GM19043 (cell line): Measurements from ENCODE around the gene DET1.
"Not testable (repeated sequence)": the region's sequence is repeated elsewhere in the genome, so short reads cannot be mapped to it uniquely, and the experiment has no call there.

Experiments used
- ATAC-seq: cut with Tn5 transposase; IDR thresholded peaks from one replicate; pipeline ENCODE4 v1.9.1; 2021; ENCODE audit warnings: low read depth; ENCODE audit not compliant: unreplicated experiment

The DET1 gene

DNA sequence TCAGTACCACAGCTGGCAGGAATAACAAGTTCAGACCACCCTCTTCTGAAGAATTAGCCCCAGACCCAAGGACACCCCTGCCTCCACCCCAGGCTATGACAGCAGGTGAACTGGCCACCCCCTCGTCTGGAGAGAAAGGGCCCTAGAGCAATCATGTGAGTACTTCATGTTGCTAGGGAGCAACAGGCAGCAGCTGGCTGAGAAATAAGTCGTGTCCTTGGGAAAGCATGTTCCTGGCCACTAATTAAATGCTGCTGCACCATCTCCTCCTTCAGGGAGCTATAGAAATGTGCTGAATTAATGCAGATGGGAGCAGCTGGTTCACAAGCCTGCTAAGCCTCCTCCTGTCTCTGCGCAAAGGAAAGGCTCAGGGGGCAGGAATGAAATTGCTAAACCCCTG, 47.5 kb downstream of the DET1 start:
- no peak for ATAC-seq

DNA sequence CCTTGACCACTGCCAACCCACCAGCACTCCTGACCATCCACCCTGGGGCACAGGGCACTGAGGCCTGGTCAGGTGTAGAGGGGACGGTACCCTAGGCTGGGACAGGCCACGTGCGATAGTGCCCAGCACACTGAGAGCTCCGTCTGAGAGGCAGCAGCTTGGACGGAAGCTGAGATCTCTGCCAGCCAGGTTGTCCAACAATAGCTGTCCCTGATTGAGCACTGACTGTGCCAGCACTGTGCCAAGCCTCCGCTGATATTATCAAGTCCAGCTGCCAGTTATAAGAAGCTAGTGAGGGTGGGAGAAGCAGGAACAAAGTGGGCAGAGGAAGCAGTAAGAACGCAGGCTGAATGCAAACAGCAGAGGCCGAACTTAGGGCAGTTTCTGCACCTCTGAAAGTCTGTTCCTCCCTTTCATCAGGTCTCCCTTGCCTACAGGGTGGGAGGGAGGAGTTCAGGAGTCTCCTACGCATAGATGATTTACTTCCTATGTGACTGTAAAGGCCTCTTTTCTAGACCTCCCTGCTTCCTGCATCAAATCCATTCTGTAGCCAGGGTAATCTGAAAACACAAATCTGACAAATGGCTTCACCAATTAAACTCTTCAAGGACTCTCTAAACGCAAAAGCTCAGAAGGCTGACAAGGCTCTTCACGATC, 49.2 kb downstream of the DET1 start:
- ATAC-seq, result no peak

DNA sequence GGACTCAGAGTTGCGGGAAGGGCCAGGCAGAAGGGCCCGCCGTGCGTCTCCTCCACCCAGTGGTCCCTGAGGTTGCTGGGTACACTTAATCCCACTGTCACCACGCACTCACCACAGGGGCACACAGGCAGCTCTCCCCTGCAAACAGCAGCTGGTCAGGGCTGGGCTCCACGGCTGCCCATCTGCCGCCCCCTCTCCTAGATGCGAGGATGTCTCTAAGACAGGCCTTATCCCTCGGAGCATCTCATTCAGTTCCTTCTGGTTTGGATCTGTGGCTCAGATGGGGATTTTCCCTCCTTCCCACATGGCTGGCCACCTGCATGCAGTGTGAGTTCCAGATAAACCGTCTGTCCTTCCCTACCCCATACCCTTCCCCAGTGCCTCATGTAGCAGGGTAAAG, 52.6 kb downstream of the DET1 start:
- ATAC-seq, result no peak

DNA sequence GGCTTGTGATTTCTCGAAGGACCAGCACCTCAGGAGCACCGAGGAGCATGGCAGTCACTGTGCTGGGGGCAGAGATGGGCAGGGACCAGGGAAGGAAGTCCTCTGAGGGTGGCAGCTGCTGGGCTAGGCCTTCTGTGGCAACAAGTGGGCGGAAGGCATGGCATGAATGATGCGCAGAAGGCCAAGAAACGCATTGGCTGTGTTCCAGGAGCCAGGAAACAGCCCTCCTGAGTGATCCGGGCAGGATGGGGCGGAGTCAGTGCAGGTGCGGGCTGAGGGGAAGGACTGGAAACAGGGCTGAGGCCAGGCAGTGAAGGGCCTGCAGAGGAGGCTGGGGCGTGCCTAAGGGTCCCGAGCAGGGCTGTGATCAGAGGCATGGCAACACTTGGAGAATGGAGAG, 55.3 kb downstream of the DET1 start:
- no peak for ATAC-seq

DNA sequence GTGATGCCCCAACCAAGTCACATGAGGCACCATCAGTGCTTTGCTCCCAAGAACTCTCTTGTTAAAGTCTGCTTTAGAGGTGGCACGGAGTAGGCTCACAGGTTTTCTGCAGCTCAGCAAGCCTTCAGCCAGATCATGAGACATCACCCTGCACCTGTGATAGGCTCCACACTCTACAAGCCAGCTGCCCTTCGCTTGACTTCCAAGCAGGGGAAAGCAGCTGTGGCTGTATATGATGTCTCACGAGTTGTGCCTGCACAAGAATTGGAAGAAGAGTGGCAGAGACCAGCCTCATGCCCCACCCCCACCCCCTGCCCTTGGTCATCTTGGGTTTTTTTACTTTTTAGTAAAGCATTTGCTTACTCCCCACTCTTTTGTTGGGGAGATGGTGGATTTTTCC, 56.4 kb downstream of the DET1 start:
- no peak for ATAC-seq

DNA sequence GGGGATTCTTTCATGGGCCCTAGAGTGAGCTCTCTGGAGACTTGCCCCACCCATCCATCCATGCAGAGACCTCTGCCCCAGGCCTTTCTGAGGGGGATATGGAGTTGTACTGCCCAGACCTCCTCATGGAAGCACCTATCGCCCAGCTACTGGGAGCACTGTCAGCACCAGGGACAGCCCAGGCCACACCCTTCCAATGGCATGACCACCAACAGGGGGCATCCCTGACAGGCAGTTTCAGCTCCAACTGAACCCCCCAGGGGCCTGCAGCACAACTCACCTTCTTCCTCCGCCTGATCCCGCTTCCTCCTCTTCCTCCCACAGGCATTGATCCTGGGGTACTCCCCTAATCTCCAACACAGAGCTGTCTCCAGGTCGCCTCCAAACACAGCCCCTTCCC, 57.2 kb downstream of the DET1 start:
- no peak for ATAC-seq

DNA sequence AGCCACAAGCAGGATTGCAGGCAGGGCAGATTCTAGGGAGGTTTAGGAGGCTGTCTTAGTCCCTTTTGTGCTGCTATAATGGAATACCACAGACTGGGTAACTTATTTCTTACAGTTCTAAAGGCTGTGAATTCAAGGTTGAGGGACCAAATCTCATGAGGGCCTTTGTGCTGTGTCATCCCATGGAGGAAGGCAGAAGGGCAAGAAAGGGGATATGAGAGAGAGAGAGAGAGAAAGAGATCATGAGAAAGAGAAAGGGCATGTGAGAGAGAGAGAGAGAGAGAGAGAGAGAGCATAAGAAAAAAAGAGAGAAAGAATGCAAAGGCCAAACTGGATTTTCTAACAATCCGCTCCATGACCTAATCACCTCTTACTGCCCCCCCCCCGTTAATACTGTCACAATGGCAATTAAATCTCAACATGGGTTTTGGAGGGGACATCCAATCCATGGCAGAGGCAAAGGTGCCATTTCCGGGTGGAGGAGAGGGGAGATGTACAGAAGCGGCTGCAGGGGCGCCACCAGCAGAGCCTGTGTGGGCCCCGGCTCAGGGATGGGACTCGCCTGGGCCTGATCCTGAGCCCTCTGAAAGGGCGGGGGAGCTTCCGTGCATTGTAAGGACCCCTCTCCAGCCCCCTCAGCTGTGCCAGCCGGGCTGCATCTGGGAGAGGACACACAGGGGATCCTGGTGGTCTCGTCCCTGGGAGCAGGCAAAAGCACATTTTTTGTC, 58.5 kb downstream of the DET1 start:
- no peak for ATAC-seq

DNA sequence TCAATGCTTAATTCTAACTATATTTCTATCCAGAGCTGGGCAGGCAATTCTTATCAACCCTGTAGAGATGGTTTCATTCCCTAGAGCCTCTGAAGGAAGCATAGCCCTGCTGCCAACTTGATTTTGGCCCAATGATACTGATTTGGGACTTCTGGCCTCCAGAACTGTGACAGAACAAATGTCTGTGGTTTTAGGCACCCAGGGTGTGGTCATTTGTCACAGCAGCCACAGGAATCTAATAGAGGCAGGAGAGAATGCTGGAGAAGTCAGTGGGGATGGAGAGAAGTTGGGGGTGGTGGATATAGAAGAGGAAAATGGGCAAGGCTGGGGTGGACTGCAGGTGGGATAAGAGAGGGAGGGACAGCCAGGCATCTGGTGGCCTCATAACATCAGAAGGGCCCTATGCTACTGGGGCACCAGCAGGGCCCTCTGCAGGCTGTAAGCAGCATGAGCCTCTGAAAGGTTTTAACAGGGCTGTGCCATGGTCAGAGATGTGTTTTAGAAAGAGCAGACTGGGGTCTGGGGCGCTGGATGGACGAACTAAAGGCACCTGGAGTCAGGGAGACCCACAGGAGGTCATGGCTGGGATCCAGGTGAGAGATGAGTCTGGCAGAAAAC, 59.2 kb downstream of the DET1 start:
- no peak for ATAC-seq

DNA sequence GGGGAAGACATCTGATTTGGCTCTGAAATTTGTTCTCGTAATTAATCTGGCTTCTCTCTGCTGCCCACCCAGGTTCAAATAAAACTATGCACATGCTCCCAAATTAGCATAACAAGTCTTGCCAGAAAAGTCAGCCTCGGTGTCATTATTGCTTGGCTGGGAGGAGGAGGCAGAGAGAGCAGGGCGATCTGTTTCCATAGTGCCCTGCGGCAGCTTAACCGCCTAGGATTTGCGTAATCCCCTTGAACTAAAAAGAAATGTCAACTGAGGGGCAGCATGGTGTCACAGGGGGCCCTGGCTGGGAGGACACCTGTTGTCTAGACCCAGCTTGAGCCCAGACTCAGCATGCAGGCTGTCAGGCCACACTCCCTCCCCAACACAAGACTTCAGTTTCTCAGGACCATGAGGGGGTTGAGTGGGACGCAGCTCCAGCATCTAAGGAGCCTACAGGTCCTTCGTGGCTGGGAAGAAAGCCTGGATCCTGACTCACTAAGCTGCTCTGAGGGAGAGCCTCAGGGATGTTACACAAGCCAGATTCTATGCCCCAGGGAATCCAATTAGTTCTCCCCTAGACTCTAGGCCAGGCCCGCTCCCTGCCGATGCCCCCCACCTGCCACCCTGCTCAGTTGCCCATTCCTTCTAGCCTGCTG, 61.7 kb downstream of the DET1 start:
- no peak for ATAC-seq

DNA sequence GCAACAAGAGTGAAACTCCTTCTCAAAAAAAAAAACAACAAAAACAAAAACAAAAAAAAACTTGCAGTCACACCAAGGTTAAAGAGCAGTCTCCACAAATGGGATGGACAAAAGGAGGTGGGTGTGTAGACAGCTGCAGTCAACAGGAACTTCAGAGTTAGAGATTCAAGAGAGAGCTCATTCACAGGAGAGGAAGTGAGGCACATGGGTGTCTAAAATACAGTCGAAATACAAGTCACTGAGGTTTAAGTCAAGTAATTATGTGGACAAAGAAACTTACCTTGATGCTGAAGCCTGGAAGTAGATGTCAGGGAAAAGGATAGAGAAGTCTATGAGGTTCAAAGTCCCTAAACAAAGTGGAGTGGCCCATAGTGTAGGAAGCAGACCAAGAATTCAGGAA, 64.2 kb downstream of the DET1 start:
- ATAC-seq, result no peak

DNA sequence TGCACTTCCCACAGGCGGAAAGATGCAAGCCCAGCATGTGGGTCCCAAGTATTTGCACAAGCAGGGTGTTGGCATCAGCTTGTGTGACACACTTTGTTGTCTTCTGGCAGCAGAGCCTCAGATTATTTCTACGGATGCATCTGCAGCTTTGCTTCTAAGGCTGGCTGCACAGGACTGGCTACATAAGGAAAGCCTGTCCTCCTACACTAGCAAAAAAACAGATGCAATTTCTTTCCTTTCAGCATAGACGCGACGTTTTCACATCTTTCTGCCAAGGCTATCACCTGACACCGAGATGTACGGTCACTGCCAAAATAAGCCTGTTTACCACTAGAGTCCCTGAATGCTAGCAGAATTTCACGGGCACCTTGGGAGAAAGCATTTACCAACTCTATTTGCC, 65.5 kb downstream of the DET1 start:
- ATAC-seq, result no peak

DNA sequence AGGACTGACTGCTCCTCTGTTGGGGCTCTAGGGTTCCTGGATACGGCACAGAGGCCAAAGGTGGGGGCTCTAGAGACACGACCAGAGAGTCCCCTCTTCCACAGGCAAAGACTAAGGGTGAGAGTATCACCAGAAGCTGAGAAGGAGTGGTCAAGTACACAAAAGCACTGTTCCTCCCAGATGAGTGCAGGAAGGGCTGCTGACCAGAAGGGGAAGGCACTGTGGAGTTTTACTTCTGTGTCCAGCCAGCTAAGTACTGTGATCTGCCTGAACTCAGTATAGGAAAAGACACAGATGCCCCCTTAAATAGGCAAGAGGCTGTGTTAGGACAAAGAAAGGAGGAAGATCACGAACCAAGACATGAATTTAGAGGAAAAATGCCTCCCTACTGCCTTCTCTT, 67.3 kb downstream of the DET1 start:
- no peak for ATAC-seq

DNA sequence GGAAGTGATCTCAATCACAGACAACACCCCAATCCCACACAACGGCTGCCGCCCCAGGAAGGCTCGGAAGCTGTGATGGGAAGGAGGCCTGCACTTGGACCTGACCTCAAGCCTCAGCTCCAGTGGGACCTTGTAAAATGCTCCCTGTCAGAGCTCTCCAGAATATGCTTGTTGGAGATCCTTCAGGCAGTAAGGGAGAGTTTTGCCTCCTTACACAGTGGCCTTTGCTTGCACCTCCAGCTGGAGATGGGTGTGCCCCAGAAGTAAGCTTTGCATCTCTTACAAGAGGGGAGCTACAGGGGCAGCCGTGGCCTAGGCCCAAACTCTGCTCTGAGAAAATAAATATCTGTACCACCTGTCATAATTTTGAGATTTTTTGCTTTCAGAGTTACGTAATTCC, 68.6 kb downstream of the DET1 start:
- ATAC-seq, result no peak

DNA sequence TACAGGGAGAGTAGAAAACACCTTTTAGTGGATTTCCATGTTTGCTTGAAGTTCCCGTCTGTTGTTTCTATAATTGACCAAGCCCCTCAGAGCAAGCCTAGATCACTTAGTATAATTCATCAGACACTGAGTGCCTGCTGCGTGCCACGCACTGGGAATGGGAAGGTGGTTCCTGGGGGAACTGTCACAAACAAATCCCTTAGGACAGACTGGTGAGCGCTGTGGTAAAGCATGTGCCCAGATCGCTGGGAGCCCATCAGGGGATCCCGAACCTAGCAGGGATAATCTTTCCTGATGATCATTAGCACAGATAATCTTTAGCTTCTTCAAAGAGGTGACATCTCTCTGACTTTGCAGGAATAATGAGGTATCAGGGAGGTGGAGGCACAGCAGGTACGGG, 69.4 kb downstream of the DET1 start:
- no peak for ATAC-seq

DNA sequence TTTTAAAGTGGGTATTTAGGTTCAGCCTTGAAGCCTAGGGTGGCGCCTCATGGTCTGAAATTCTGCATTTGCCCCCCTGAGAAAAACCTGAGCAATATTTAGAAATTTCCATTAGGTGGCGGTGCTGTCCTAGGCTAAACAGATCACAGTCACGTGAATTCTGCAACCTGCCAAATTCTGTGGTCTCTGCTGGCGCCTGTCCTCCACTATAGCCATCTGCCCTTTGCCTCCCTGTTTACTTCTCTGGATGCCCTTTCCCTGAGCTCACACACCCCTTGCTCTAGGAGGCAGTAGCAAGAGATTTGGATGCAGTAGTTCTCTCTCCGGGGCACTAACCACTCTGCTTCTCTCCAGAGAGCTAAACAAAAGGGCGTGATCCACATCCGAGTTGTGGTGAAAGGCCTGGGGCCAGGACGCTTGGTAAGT, 69.8 kb downstream of the DET1 start:
- ATAC-seq, result no peak

DNA sequence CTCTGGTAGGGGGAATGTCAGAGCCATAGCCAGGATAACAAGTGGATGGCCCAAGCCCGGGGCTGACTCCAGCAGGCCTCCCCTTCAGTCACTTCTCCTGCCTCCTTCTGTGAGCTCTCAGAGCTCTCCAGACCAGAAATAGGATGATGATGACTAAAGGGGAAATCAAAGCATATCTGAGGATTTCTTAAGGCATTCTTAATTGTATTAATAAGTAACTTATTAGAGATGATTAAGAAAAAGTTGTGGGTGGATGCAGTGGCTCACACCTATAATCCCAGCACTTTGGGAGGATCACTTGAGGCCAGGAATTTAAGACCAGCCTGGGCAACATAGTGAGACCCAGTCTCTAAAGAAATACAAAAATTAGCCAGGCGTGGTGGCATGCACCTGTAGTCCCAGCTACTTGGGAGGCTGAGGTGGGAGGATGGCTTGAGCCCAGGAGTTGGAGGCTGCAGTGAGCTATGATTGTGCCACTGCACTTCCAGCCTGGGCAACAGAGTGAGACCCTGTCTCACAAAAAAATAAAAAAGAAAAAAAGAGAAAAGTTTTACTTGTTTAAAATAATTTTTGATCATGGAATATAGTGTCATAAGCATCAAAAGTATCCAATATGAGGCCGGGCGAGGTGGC, 72.7 kb downstream of the DET1 start:
- ATAC-seq, result not testable (repeated sequence)

DNA sequence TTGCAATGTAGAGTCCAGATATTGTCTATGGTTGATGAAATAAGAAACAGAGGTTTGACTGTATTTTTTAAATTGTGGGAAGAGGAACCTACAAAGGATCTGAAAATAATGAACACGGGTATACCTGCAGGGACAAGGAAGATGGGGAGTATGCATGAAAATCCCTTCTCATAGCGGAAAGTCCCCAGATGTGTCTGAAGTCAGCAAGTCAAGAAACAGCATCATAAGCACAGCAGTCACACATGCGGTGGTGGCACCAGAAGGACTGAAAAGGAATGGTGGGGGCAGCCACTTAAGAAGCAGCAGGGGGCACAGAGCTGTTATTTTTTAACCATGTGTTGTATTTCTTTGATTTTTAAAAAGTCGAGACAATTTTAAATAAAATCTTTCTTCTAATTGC, 74.3 kb downstream of the DET1 start:
- no peak for ATAC-seq

DNA sequence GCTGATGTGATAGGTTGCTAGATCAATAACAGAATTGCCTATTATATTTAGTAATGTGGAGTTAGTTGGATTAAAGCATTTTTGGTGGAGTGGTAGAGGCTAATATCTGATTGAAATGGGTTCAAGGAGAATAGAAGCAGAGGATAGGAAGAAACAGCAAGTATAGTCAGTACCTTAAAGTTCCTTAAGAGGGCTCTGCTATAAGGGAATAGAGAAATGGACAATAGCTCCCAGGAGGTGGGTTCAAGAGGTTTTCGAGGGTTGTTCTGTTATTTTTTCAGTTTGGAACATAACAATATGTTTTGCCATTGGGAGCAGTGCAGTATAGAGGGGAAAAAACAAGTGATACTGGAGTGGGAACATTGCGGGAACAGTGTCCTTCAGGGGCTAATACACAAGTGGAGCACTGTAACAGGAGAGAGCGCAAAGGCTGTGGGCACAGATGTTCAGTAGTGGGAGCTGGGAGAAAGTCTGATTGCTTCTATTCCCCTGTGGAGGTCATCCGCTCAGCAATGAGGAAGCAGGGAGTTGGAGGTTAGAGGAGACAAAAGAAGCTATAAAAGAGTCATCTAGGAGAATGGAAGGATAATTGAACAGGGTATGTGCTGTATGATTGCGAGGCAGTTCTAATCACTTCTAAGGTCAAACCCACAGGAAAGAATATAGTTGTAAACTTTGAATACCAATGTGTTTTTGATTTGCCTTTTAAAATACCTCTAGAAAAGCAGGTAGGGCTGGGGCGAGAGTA, 75.7 kb downstream of the DET1 start:
- ATAC-seq, result no peak

DNA sequence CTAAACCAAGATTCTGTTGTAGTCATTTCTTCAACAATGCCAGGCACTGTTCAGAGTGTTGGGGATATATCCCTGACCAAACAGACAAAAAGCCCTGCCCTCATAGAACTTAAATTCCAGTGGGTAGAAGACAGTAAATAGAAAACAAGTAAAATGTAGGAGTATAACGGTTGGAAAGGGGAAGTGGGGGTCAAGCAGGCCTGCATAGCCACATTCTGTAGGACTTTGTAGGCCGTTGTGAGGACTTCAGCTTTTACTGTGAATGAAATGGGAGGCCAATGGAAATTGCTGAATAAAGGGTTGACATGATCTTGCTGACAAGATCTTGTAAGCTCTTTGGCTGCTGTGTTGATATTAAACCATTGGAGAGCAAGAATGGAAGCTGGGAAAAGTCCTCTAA, 77.2 kb downstream of the DET1 start:
- ATAC-seq, result no peak

DNA sequence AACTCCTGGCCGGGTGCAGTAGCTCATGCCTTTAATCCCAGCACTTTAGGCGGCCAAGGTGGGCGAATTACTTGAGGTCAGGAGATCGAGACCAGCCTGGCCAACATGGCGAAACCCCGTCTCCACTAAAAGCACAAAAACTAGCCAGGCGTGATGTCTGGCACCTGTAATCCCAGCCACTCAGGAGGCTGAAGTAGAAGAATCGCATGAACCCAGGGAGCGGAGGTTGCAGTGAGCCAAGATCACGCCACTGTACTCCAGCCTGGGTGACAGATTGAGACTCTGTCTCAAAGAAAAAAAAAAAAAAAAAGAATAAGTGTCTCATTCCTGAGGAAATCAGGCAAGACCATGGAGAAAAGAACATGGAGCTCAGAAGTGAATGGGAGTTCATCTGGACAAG, 77.8 kb downstream of the DET1 start:
- ATAC-seq, result not testable (repeated sequence)
